Erythroblast (primary cell): ENCODE results near the gene NLGN4X.

Experiments used
- GATA1 ChIP-seq: IDR thresholded peaks from 2 replicates; pipeline ENCODE4 v1.6.1; 2011; ENCODE audit warnings: low read depth, mild to moderate bottlenecking, control low read depth, low read length, moderate library complexity
- POLR2A ChIP-seq: IDR thresholded peaks from 2 replicates; pipeline ENCODE4 v1.6.1; 2011; ENCODE audit warnings: mild to moderate bottlenecking, low read length

DNA sequence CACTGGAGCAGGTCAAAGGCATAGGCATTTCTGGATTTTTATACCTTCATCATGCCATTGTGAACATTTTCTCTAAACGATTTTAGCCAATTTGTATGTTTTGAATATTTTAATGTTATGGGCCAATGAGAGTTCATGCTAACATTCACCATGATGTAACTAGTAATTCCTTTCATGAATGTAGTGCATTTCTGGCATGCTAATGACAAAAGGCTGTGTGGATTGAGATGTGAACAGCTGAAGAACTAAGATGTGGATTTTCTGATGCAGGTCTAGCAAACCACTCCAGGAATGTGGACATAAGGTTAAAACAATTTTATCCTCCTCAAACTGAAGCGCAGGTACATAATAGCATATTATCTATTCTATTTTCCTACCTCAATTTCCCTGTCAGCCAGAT is 269.4 kb downstream of the NLGN4X start:
- TF ChIP-seq POLR2A: no peak
- no peak for TF ChIP-seq GATA1
